ENCODE results near the gene PHF2.

PHF2 gene

GRCh38 chr9:93713716-93714115 lies 137.3 kb downstream of the PHF2 start:
- peaks cover 6% of the 10 kb centered on the region for H3K27me3 ChIP-seq
- no peak for TF ChIP-seq CTCF (IDR thresholded peaks at IDR 0.05)
- no peak overlapping the region for H3K27ac ChIP-seq

GRCh38 chr9:93721417-93721965 lies 145.1 kb downstream of the PHF2 start:
- Histone ChIP-seq H3K36me3 (no peaks in the 10 kb centered on the region), H3K27me3 (no peaks in the 10 kb centered on the region), H3K4me1 (ENCODE audit: control insufficient read depth in 1 of 2, insufficient read depth in 1 of 2, low read depth in 1 of 2, low read length in 1 of 2) (no peaks in the 10 kb centered on the region), H3K9me3 (no peaks in the 10 kb centered on the region), H3K4me3 (ENCODE audit: low read depth in 1 of 2, low read length in 1 of 2) (no peak overlapping the region), H3K27ac (no peak overlapping the region)
- TF ChIP-seq CTCF (IDR thresholded peaks at IDR 0.05), result no peak

More at GRCh38 chr9:93713716-93714115, 137.3 kb downstream of the PHF2 start:
- Histone ChIP-seq H3K4me3 (ENCODE audit: low read depth in 1 of 2, low read length in 1 of 2) (no peak overlapping the region), H3K36me3 (no peaks in the 10 kb centered on the region), H3K9me3 (no peaks in the 10 kb centered on the region), H3K4me1 (ENCODE audit: control insufficient read depth in 1 of 2, insufficient read depth in 1 of 2, low read depth in 1 of 2, low read length in 1 of 2) (no peaks in the 10 kb centered on the region)

GRCh38 chr9:93724852-93725251 lies 148.5 kb downstream of the PHF2 start:
- Histone ChIP-seq H3K4me3 (ENCODE audit: low read depth in 1 of 2, low read length in 1 of 2) (no peak overlapping the region), H3K4me1 (ENCODE audit: control insufficient read depth in 1 of 2, insufficient read depth in 1 of 2, low read depth in 1 of 2, low read length in 1 of 2) (no peaks in the 10 kb centered on the region), H3K9me3 (no peaks in the 10 kb centered on the region), H3K36me3 (no peaks in the 10 kb centered on the region), H3K27ac (no peak overlapping the region), H3K27me3 (peaks cover 8% of the 10 kb centered on the region)
- TF ChIP-seq CTCF (IDR thresholded peaks at IDR 0.05), result no peak

- H3K4me3 ChIP-seq (ENCODE audit: low read depth in 1 of 2, low read length in 1 of 2), result no peak overlapping the region
- no peak overlapping the region for H3K27ac ChIP-seq
- TF ChIP-seq CTCF (IDR thresholded peaks at IDR 0.05), result no peak
- no peaks in the 10 kb centered on the region for H3K36me3 ChIP-seq
- peaks cover 13% of the 10 kb centered on the region for H3K27me3 ChIP-seq
- H3K9me3 ChIP-seq, result no peaks in the 10 kb centered on the region
- no peaks in the 10 kb centered on the region for H3K4me1 ChIP-seq (ENCODE audit: control insufficient read depth in 1 of 2, insufficient read depth in 1 of 2, low read depth in 1 of 2, low read length in 1 of 2)
Measured at GRCh38 chr9:93725382-93725781, 149.0 kb downstream of the PHF2 start.

GRCh38 chr9:93726147-93726546 lies 149.8 kb downstream of the PHF2 start:
- no peaks in the 10 kb centered on the region for H3K9me3 ChIP-seq
- H3K27me3 ChIP-seq, result peaks cover 14% of the 10 kb centered on the region

More at GRCh38 chr9:93726147-93726546, 149.8 kb downstream of the PHF2 start:
- Histone ChIP-seq H3K36me3 (no peaks in the 10 kb centered on the region), H3K4me3 (ENCODE audit: low read depth in 1 of 2, low read length in 1 of 2) (no peak overlapping the region), H3K27ac (no peak overlapping the region), H3K4me1 (ENCODE audit: control insufficient read depth in 1 of 2, insufficient read depth in 1 of 2, low read depth in 1 of 2, low read length in 1 of 2) (no peaks in the 10 kb centered on the region)
- no peak for TF ChIP-seq CTCF (IDR thresholded peaks at IDR 0.05)
